Left lung (tissue), 10 donors: ENCODE data around the gene OPRM1. TPM values are rescaled to one million over a fixed set of nuclear protein-coding genes. Genes with fewer than 3 reads are reported as not detected.
"Not testable (repeated sequence)": the region's sequence is repeated elsewhere in the genome, so short reads cannot be mapped to it uniquely, and the experiment has no call there.

ENCODE experiments used
- ATAC-seq: fragments of 200-7000 bp; cut with Tn5 transposase; one replicate; pipeline ENCODE4 v1.9.1; 2020; ENCODE audit warnings: moderate library complexity
- DNase-seq, 4 donors: peaks; one replicate each; pipeline ENCODE4 v3.0.0-alpha.2; 2013 to 2020
- H3K27ac ChIP-seq, 2 donors: fragments of 200-600 bp; sonication (generic) in 1 of 2; one replicate each; pipeline versions ENCODE4 v1.5.0 to v1.8.0; 2020 to 2021
- H3K27me3 ChIP-seq, 2 donors: fragments of 200-600 bp; sonication (generic) in 1 of 2; one replicate each; pipeline versions ENCODE4 v1.5.0 to v1.8.0; 2020 to 2021
- H3K36me3 ChIP-seq, 2 donors: fragments of 200-600 bp; sonication (generic) in 1 of 2; one replicate each; pipeline versions ENCODE4 v1.5.0 to v1.8.0; 2020 to 2021
- H3K4me1 ChIP-seq, 2 donors: fragments of 200-600 bp; one replicate each; pipeline ENCODE4 v1.8.0; 2021
- H3K4me3 ChIP-seq, 2 donors: fragments of 200-600 bp; sonication (generic) in 1 of 2; one replicate each; pipeline versions ENCODE4 v1.5.0 to v1.8.0; 2020 to 2021; ENCODE audit warnings: mild to moderate bottlenecking in 1 of 2
- H3K9me3 ChIP-seq, 2 donors: fragments of 200-600 bp; sonication (generic) in 1 of 2; one replicate each; pipeline versions ENCODE4 v1.5.0 to v1.8.0; 2020 to 2021
- CTCF ChIP-seq, 2 donors: fragments of 200-600 bp; sonication (generic) in 1 of 2; IDR thresholded peaks; one replicate each; pipeline versions ENCODE4 v1.5.0 to v1.8.0; 2021; ENCODE audit warnings: antibody characterized with exemption in 2 of 2
- intact Hi-C, 2 donors: fragments of 100-400 bp; cut with DNase I; formaldehyde crosslinking; loops; one replicate each; pipeline versions ENCODE4 v1.11.2 to v1.14.2; 2022
- polyA plus RNA-seq, 6 donors: library from polyadenylated mRNA; unstranded; fragments of 120-200 nt; gene quantifications; one replicate each; pipeline ENCODE4 v1.2.1, GENCODE V29; 2013; ENCODE audit not compliant: insufficient read length in 6 of 6
- total RNA-seq, 2 donors: library from RNA; stranded (reverse); fragmentation: NEBNext Ultra II Directional; extraction: Animal tissue kit (Norgen Biotek cat#: 25700); gene quantifications; one replicate each; pipeline ENCODE4 v1.2.1, GENCODE V29; 2021
- donor health status: DM: no; HTN: yes; CAD: no.
- donor health status: DM: no; HTN: no; CAD: no.

Gene OPRM1
- total and polyA plus RNA-seq, 8 donors, result not detected

DNA sequence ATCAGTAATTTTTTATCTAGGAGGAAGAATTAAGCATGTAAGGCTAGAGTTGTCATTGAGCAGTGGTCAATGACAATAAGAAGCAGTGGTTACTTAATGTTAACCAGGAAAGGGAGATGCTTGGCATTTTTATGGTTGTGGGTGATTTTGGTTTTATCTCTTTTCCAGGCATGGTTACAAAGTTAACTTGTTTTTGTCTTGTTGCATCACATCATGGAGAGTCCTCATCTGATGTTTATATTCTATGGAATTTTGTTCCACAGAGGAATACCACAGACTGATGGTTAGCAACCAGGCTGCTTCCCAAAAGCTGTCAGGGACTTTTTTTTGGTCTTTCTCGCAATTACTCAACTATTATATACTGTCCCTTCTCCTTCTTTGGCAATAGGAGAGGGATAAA, 32.7 kb downstream of the OPRM1 start:
- Histone ChIP-seq H3K9me3 (no peaks in the 10 kb centered on the region), H3K4me1 (no peaks in the 10 kb centered on the region), H3K4me3 (no peak overlapping the region), H3K36me3 (no peaks in the 10 kb centered on the region), H3K27me3 (no peaks in the 10 kb centered on the region), H3K27ac (no peak overlapping the region)
- TF ChIP-seq CTCF (IDR thresholded peaks at IDR 0.05), result no peak
- ATAC-seq (no peak), DNase-seq (no peak)
- intact Hi-C loops, result no loop called here

GRCh38 chr6:154078596-154078995, 39.6 kb downstream of the OPRM1 start:
- H3K27ac ChIP-seq, H3K36me3 ChIP-seq, H3K4me1 ChIP-seq, DNase-seq, H3K9me3 ChIP-seq, intact Hi-C loops, H3K27me3 ChIP-seq, H3K4me3 ChIP-seq, ATAC-seq: not testable (repeated sequence)

GRCh38 chr6:154080461-154081189, 41.6 kb downstream of the OPRM1 start:
- no peaks in the 10 kb centered on the region for H3K27me3 ChIP-seq
- no peak for TF ChIP-seq CTCF (IDR thresholded peaks at IDR 0.05)
- intact Hi-C loops, result no loop called here
- DNase-seq (no peak), ATAC-seq (no peak)
- no peaks in the 10 kb centered on the region for H3K36me3 ChIP-seq
- H3K4me1 ChIP-seq, result no peaks in the 10 kb centered on the region
- H3K4me3 ChIP-seq, result no peak overlapping the region
- H3K27ac ChIP-seq, result no peak overlapping the region
- H3K9me3 ChIP-seq, result no peaks in the 10 kb centered on the region

GRCh38 chr6:154086510-154086909, 47.5 kb downstream of the OPRM1 start:
- intact Hi-C loops, result no loop called here
- DNase-seq, result no peak
- H3K4me3 ChIP-seq, result no peak overlapping the region
- no peak for TF ChIP-seq CTCF (IDR thresholded peaks at IDR 0.05)
- no peak for ATAC-seq
- no peaks in the 10 kb centered on the region for H3K4me1 ChIP-seq
- H3K36me3 ChIP-seq, result no peaks in the 10 kb centered on the region
- no peak overlapping the region for H3K27ac ChIP-seq
- H3K9me3 ChIP-seq, result no peaks in the 10 kb centered on the region
- no peaks in the 10 kb centered on the region for H3K27me3 ChIP-seq

DNA sequence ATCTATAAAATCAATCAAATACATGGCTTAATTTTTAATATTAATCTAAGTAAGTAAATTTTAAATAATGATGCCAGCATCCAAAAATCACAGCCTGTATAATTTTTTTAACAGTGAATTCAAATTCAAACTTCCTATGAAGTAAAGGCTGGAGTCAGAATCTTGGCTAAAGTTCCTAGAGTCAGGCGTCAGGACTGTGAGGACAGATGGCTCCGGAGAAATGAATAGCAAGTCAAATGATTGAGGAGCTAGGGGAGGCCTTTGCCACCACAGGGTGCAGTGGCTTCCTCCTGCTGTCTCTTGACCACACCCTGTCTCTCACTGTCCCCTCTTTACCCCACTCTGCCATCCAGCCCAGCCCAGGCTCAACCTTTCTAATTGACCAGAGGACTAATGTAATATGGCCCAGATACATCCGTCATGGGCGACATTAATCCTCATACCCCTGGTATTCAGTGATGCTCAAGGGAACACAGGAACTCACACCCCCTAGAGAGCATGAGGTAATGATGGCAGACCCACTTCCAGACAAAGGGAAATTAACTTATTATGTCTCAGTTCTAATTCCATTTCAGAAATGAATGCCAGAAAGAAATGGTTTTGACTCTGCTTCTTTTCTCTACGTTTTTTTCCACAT, 53.4 kb downstream of the OPRM1 start:
- H3K9me3 ChIP-seq, result no peaks in the 10 kb centered on the region
- H3K27ac ChIP-seq, result no peak overlapping the region
- no peak for ATAC-seq
- H3K4me1 ChIP-seq, result no peaks in the 10 kb centered on the region
- TF ChIP-seq CTCF (IDR thresholded peaks at IDR 0.05), result no peak
- no peaks in the 10 kb centered on the region for H3K36me3 ChIP-seq
- intact Hi-C loops, result no loop called here
- no peaks in the 10 kb centered on the region for H3K27me3 ChIP-seq
- DNase-seq, result no peak
- no peak overlapping the region for H3K4me3 ChIP-seq
